Neuronal stem cell (in vitro differentiated cells): Measurements from ENCODE around the gene AMMECR1.

Experiments used
- DNase-seq: peaks from one replicate; pipeline ENCODE4 v3.0.0-alpha.2; 2013; ENCODE audit warnings: low spot score
- H2AFZ ChIP-seq: one replicate; pipeline ENCODE4 v1.6.1; 2013; ENCODE audit warnings: mild to moderate bottlenecking, low read length, inconsistent platforms
- H2AK5ac ChIP-seq: 2 replicates; pipeline ENCODE4 v1.6.1; 2013; ENCODE audit warnings: low read depth, mild to moderate bottlenecking, inconsistent platforms, low read length, moderate library complexity, mixed read lengths
- H2BK120ac ChIP-seq: 2 replicates; pipeline ENCODE4 v1.6.1; 2013; ENCODE audit warnings: low read depth, mild to moderate bottlenecking, inconsistent platforms, low read length, moderate library complexity, mixed read lengths
- H2BK12ac ChIP-seq: one replicate; pipeline ENCODE4 v1.6.1; 2013; ENCODE audit warnings: low read length, inconsistent platforms
- H2BK15ac ChIP-seq: 2 replicates; pipeline ENCODE4 v1.6.1; 2013; ENCODE audit warnings: mild to moderate bottlenecking, low read length, inconsistent platforms, mixed read lengths
- H2BK5ac ChIP-seq: one replicate; pipeline ENCODE4 v1.6.1; 2013; ENCODE audit warnings: inconsistent platforms, mild to moderate bottlenecking, low read length, moderate library complexity
- H3K14ac ChIP-seq: one replicate; pipeline ENCODE4 v1.6.1; 2013; ENCODE audit warnings: low read length, inconsistent platforms
- H3K18ac ChIP-seq: 2 replicates; pipeline ENCODE4 v1.6.1; 2013; ENCODE audit warnings: low read length, inconsistent platforms
- H3K23ac ChIP-seq: 2 replicates; pipeline ENCODE4 v1.6.1; 2013; ENCODE audit warnings: low read depth, mild to moderate bottlenecking, mixed read lengths, low read length, inconsistent platforms; ENCODE audit not compliant: poor library complexity
- H3K27ac ChIP-seq: replicated peaks from 3 replicates; pipeline ENCODE4 v1.5.1; 2013; ENCODE audit warnings: low read length, inconsistent platforms
- H3K27me3 ChIP-seq, 3 experiments: 2 replicates each; pipeline ENCODE4 v1.6.1; 2013; ENCODE audit warnings: low read length in 3 of 3, mild to moderate bottlenecking in 2 of 3, inconsistent platforms in 1 of 3, low read depth in 1 of 3, mixed read lengths in 1 of 3, moderate library complexity in 1 of 3; ENCODE audit not compliant: control insufficient read depth in 3 of 3, insufficient read depth in 3 of 3
- H3K36me3 ChIP-seq, 2 donors: replicated peaks in 1 of 2; 2 replicates each; pipeline ENCODE4 v1.6.1; 2013; ENCODE audit warnings: low read length in 2 of 2; ENCODE audit not compliant: control insufficient read depth in 2 of 2, insufficient read depth in 2 of 2
- H3K4ac ChIP-seq: 2 replicates; pipeline ENCODE4 v1.6.1; 2013; ENCODE audit warnings: inconsistent platforms, mild to moderate bottlenecking, low read length, moderate library complexity
- H3K4me1 ChIP-seq, 2 donors: 1 replicate in 1 of 2; 2 replicates in 1 of 2; pipeline ENCODE4 v1.6.1; 2013; ENCODE audit warnings: low read length in 2 of 2, low read depth in 1 of 2; ENCODE audit not compliant: control insufficient read depth in 2 of 2, insufficient read depth in 1 of 2
- H3K4me2 ChIP-seq: one replicate; pipeline ENCODE4 v1.6.1; 2013; ENCODE audit warnings: mild to moderate bottlenecking, low read length, inconsistent platforms; ENCODE audit not compliant: insufficient read depth, poor library complexity, severe bottlenecking
- H3K4me3 ChIP-seq, 2 donors: 2 replicates each; pipeline ENCODE4 v1.5.1; 2013; ENCODE audit warnings: low read length in 2 of 2, mild to moderate bottlenecking in 2 of 2, inconsistent platforms in 1 of 2, moderate library complexity in 1 of 2
- H3K79me1 ChIP-seq: one replicate; pipeline ENCODE4 v1.6.1; 2013; ENCODE audit warnings: low read depth, mild to moderate bottlenecking, inconsistent platforms, low read length, moderate library complexity
- H3K9ac ChIP-seq: one replicate; pipeline ENCODE4 v1.6.1; 2013; ENCODE audit warnings: mild to moderate bottlenecking, low read depth, low read length, inconsistent platforms; ENCODE audit not compliant: poor library complexity
- H3K9me3 ChIP-seq, 2 donors: replicated peaks in 1 of 2; 2 replicates each; pipeline versions ENCODE3 to v1.6.1; 2013; ENCODE audit warnings: low read length in 2 of 2, mild to moderate bottlenecking in 2 of 2, inconsistent platforms in 1 of 2, low read depth in 1 of 2, mixed read lengths in 1 of 2, moderate library complexity in 1 of 2; ENCODE audit not compliant: control insufficient read depth in 2 of 2, insufficient read depth in 1 of 2
- H4K8ac ChIP-seq: one replicate; pipeline ENCODE4 v1.6.1; 2013; ENCODE audit warnings: low read depth, mild to moderate bottlenecking, inconsistent platforms, low read length, moderate library complexity
- H4K91ac ChIP-seq: one replicate; pipeline ENCODE4 v1.6.1; 2013; ENCODE audit warnings: low read length, low read depth, mild to moderate bottlenecking, inconsistent platforms; ENCODE audit not compliant: poor library complexity
- WGBS, 2 donors: extraction: QIAGEN DNeasy Blood & Tissue Kit; methylation state at CpG; one replicate each; pipeline ENCODE4 v1.1.7; 2013; ENCODE audit warnings: missing lambda C conversion rate in 2 of 2, mixed read lengths in 1 of 2; ENCODE audit not compliant: insufficient read length in 2 of 2, insufficient replicate concordance in 1 of 2; ENCODE audit errors: extremely low coverage in 2 of 2; 5-methylcytosine and 5-hydroxymethylcytosine counted together

AMMECR1 gene

DNA sequence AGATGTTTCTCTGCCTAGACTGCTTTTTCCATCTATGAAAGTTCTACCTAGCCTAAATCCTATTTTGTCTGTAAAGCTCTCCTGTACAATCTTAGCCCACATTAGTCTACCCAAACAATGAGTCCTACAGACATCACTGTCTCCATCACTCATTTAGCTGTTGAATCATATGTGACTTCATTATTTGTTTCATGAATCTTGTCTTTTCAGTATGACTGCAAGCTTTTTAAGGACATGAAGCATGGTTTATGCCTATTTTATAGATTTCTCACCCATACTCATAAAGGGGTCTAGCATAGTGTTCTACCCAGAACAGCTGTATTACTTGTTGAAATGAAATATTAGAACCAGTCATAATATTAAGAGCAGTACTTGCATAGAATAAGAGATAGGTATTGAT, 13.0 kb downstream of the AMMECR1 start:
- no peak overlapping the region for H2BK120ac ChIP-seq
- no peak overlapping the region for H3K27ac ChIP-seq
- no peaks in the 10 kb centered on the region for H3K4me1 ChIP-seq
- no peak overlapping the region for H4K8ac ChIP-seq
- no peak for DNase-seq
- no peak overlapping the region for H2BK5ac ChIP-seq
- no peak overlapping the region for H3K23ac ChIP-seq
- H3K79me1 ChIP-seq, result no peaks in the 10 kb centered on the region
- H2AK5ac ChIP-seq, result no peak overlapping the region
- no peak overlapping the region for H2AFZ ChIP-seq
- H3K14ac ChIP-seq, result no peak overlapping the region
- no peak overlapping the region for H3K9ac ChIP-seq
- H3K27me3 ChIP-seq, result no peaks in the 10 kb centered on the region
- H3K36me3 ChIP-seq, result no peaks in the 10 kb centered on the region
- no peaks in the 10 kb centered on the region for H3K9me3 ChIP-seq
- H3K18ac ChIP-seq, result no peak overlapping the region
- no peak overlapping the region for H3K4me2 ChIP-seq
- H3K4me3 ChIP-seq, result no peak overlapping the region
- no peak overlapping the region for H2BK12ac ChIP-seq
- H2BK15ac ChIP-seq, result no peak overlapping the region
- H3K4ac ChIP-seq, result no peak overlapping the region
- no peak overlapping the region for H4K91ac ChIP-seq

DNA sequence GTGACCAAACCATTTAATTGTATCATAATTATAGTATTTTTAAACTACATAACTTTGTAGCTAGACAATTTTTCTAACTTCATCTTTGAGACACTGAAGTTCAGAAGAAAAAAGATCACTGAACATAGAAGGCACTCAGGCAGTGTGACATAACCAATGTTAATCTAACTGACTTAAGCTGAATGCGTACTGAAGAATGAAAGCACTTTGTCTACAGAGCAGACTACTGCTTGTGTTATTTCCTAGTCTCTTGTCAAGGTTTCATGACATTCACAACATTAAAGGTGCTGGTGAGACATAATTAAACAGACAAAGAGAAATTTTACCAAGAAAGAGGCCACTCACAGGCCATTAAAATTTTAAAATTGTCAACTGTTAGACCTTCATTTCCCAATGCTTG, 13.5 kb downstream of the AMMECR1 start:
- H3K23ac ChIP-seq, result no peak overlapping the region
- no peak overlapping the region for H2BK12ac ChIP-seq
- no peaks in the 10 kb centered on the region for H3K4me1 ChIP-seq
- H3K18ac ChIP-seq, result no peak overlapping the region
- no peak overlapping the region for H2BK120ac ChIP-seq
- no peak overlapping the region for H4K91ac ChIP-seq
- no peak overlapping the region for H3K9ac ChIP-seq
- no peaks in the 10 kb centered on the region for H3K36me3 ChIP-seq
- no peak overlapping the region for H4K8ac ChIP-seq
- H3K27me3 ChIP-seq, result no peaks in the 10 kb centered on the region
- no peak overlapping the region for H3K4me3 ChIP-seq
- H2BK15ac ChIP-seq, result no peak overlapping the region
- WGBS, 2 donors, result no CpG with 5 or more reads among the region's 1 CpG
- no peak overlapping the region for H3K4ac ChIP-seq
- H3K9me3 ChIP-seq, result no peaks in the 10 kb centered on the region
- H3K27ac ChIP-seq, result no peak overlapping the region
- no peak overlapping the region for H2AFZ ChIP-seq
- no peak overlapping the region for H3K4me2 ChIP-seq
- DNase-seq, result no peak
- H2BK5ac ChIP-seq, result no peak overlapping the region
- H2AK5ac ChIP-seq, result no peak overlapping the region
- no peaks in the 10 kb centered on the region for H3K79me1 ChIP-seq
- H3K14ac ChIP-seq, result no peak overlapping the region

DNA sequence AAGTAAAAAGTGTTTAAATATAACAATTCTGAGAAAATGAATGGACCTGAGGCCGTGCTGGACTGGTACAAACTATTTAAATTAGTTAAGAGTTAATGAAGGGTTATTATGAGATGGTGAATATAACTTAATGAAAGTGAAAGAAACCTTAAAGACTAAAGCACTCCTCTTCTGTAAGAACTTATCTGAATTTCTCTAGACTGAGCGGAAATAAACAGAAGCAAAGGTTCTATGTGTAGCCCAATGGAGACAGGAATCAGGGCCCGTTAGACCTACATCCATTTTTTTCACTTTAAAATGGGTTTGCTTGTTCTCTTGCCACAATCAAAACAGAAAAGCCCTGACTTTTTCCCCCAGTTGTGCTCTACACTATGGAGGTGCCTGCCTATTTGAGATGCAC, 14.9 kb downstream of the AMMECR1 start:
- Histone ChIP-seq H3K4me1 (no peaks in the 10 kb centered on the region), H3K36me3 (no peaks in the 10 kb centered on the region), H2BK5ac (no peak overlapping the region), H3K4me2 (no peak overlapping the region), H3K9me3 (no peaks in the 10 kb centered on the region), H4K91ac (no peak overlapping the region), H3K79me1 (no peaks in the 10 kb centered on the region), H2AFZ (no peak overlapping the region), H3K4me3 (no peak overlapping the region), H2BK15ac (no peak overlapping the region), H3K4ac (no peak overlapping the region), H3K23ac (no peak overlapping the region), H3K27ac (no peak overlapping the region), H2BK120ac (no peak overlapping the region), H3K9ac (no peak overlapping the region), H3K27me3 (no peaks in the 10 kb centered on the region), H3K14ac (no peak overlapping the region), H2BK12ac (no peak overlapping the region), H3K18ac (no peak overlapping the region), H2AK5ac (no peak overlapping the region), H4K8ac (no peak overlapping the region)
- WGBS, 2 donors, result no CpG with 5 or more reads among the region's 3 CpGs
- no peak for DNase-seq

DNA sequence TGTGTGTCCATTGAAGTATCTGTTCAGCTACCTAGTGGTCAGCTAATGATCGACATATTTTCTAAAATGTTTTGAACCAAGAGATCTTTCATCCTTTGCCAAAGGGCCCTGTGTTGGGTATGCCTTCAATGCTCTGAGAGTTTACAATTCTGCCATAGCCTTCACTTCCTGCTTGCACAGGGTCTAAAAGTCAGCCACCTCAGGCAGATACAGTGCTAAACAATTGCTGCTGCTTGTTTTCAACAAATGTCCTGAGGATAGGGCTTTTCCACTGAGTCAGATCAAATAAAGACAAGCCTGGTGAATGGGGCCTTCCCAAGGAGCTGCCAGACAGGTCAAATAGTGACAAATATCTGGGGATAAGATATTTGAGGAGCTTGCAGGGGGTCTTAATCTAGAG, 16.7 kb downstream of the AMMECR1 start:
- no peak overlapping the region for H4K91ac ChIP-seq
- no peaks in the 10 kb centered on the region for H3K79me1 ChIP-seq
- no peak overlapping the region for H2BK15ac ChIP-seq
- no peak overlapping the region for H3K4ac ChIP-seq
- H3K4me3 ChIP-seq, result no peak overlapping the region
- H3K27me3 ChIP-seq, result no peaks in the 10 kb centered on the region
- no peak overlapping the region for H3K27ac ChIP-seq
- H3K9ac ChIP-seq, result no peak overlapping the region
- H3K14ac ChIP-seq, result no peak overlapping the region
- H3K9me3 ChIP-seq, result no peaks in the 10 kb centered on the region
- no peak overlapping the region for H3K4me2 ChIP-seq
- WGBS, 2 donors, result no CpG with 5 or more reads among the region's 1 CpG
- no peaks in the 10 kb centered on the region for H3K4me1 ChIP-seq
- no peak overlapping the region for H2AK5ac ChIP-seq
- H4K8ac ChIP-seq, result no peak overlapping the region
- no peaks in the 10 kb centered on the region for H3K36me3 ChIP-seq
- no peak for DNase-seq
- H3K23ac ChIP-seq, result no peak overlapping the region
- no peak overlapping the region for H2BK120ac ChIP-seq
- no peak overlapping the region for H2AFZ ChIP-seq
- H3K18ac ChIP-seq, result no peak overlapping the region
- no peak overlapping the region for H2BK12ac ChIP-seq
- no peak overlapping the region for H2BK5ac ChIP-seq
